Measurements from ENCODE around the gene PMPCA. TPM values are rescaled to one million over a fixed set of nuclear protein-coding genes. Genes with fewer than 3 reads are reported as not detected.

The PMPCA gene
- total RNA-seq, 1 experiment from 2014 or later, result 116 TPM

- Histone ChIP-seq H3K9me2 (ENCODE audit: insufficient read depth) (no peaks in the 10 kb centered on the region), H3K4me2 (ENCODE audit: low read length) (peak overlapping the region; percentile 88), H3K9ac (ENCODE audit: low read length) (peak overlapping the region; percentile 91), H3K27ac (ENCODE audit: low read depth, low read length) (peak overlapping the region; percentile 58), H3K36me3 (ENCODE audit: control insufficient read depth in 1 of 2, insufficient read depth in 2 of 2, low read length in 2 of 2) (no peaks in the 10 kb centered on the region), H3K27me3 (ENCODE audit: insufficient read depth, low read length) (no peaks in the 10 kb centered on the region), H3K4me3 (replicated peaks in 1 of 2; ENCODE audit: low read depth in 1 of 2, low read length in 2 of 2) (peak overlapping the region; percentile 65 to 81), H3K4me1 (ENCODE audit: control insufficient read depth in 1 of 2, insufficient read depth in 2 of 2, low read length in 2 of 2) (peaks cover 10 to 16% of the 10 kb centered on the region in 2 experiments), H2AFZ (ENCODE audit: low read depth, low read length, poor library complexity, severe bottlenecking) (no peak overlapping the region), H4K20me1 (ENCODE audit: insufficient read depth) (no peaks in the 10 kb centered on the region), H3K9me3 (ENCODE audit: control insufficient read depth in 1 of 2, insufficient read depth in 1 of 2, low read depth in 1 of 2, low read length in 2 of 2) (no peaks in the 10 kb centered on the region), H3K79me2 (ENCODE audit: insufficient read depth, low read length) (no peaks in the 10 kb centered on the region)
- DNase-seq (ENCODE audit: low read depth, low spot score) (no peak), ATAC-seq (no peak)
- ChIA-PET CTCF (interaction anchor here (0.6 to 2.4 kb wide), 16 partner anchors 9 to 331 kb away, joined by 3 to 15 read pairs (median 3); partner anchors contain the start of genes ENTR1 and PMPCA), POLR2A (interaction anchor here (0.6 to 1.7 kb wide), 4 partner anchors 8 to 39 kb away, joined by 3 to 8 read pairs (median 4); partner anchors contain the start of gene GPSM1), RAD21 (ENCODE audit: low non-redundant PET in 1 of 2, low total read pairs in 2 of 2, uncharacterized antibody in 2 of 2, unreplicated experiment in 2 of 2) (interaction anchor here (0.6 to 1.3 kb wide), 3 partner anchors 17 to 40 kb away, joined by 6 to 9 read pairs (median 6); no protein-coding TSS in a partner anchor)
- BruUV-seq (replicated peaks), result no TSS peak
- intact Hi-C loops (cut with micrococcal nuclease), result no loop called here
- TF ChIP-seq, protein P1, sequence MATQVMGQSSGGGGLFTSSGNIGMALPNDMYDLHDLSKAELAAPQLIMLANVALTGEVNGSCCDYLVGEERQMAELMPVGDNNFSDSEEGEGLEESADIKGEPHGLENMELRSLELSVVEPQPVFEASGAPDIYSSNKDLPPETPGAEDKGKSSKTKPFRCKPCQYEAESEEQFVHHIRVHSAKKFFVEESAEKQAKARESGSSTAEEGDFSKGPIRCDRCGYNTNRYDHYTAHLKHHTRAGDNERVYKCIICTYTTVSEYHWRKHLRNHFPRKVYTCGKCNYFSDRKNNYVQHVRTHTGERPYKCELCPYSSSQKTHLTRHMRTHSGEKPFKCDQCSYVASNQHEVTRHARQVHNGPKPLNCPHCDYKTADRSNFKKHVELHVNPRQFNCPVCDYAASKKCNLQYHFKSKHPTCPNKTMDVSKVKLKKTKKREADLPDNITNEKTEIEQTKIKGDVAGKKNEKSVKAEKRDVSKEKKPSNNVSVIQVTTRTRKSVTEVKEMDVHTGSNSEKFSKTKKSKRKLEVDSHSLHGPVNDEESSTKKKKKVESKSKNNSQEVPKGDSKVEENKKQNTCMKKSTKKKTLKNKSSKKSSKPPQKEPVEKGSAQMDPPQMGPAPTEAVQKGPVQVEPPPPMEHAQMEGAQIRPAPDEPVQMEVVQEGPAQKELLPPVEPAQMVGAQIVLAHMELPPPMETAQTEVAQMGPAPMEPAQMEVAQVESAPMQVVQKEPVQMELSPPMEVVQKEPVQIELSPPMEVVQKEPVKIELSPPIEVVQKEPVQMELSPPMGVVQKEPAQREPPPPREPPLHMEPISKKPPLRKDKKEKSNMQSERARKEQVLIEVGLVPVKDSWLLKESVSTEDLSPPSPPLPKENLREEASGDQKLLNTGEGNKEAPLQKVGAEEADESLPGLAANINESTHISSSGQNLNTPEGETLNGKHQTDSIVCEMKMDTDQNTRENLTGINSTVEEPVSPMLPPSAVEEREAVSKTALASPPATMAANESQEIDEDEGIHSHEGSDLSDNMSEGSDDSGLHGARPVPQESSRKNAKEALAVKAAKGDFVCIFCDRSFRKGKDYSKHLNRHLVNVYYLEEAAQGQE (IDR thresholded peaks at IDR 0.05; ENCODE audit: low read depth), result no peak
Observed at GRCh38 chr9:136362450-136362784, 48.0 kb upstream of the PMPCA start.

DNA sequence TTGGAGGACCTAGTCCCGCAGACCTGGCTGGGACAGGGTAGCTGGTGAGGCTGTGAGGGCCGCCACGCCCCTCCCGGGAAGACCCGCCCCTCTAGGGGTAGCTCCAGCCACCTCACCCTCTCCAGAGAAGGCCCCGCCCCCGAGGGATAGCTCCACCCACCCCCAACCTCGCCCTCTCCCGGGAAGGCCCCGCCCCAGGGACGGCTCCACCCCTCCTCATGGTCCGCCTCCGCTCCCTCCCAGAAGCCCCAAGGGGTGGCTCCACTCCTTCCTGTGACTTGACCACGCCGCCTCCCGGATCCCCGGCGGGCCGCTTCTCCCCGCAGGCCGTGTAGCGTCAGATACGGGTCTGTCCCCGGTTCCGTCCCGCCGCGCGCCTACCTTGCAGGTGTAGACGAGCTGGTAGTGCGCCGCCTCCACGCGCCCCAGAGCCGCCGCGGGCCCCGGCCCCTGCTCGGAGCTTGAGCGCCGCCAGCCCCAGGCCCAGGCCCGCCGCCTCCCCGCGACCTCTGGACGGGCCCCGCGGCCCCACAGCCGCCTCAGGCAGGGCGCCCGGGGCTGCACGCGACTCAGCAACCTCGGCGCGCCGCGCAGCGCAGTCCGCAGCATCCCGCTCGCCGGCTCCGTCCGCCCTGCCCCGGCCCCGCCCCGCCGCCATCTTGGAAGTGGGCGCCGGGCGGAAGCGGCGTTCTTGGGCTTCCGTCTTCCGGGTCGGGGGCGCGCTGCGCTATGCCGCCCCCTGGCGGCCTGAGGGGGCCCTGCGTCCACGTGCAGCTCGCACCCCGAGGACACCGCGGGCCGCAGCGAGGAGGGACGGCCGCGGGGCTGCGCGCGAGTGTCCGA is 47.1 kb upstream of the PMPCA start, which contains the start of gene DNLZ:
DNLZ (minus strand) TSS at position 639 of the 843 bp plus-strand sequence; CDS start at position 609, 30 bp downstream.
- Histone ChIP-seq H3K79me2 (ENCODE audit: insufficient read depth, low read length) (no peaks in the 10 kb centered on the region), H4K20me1 (ENCODE audit: insufficient read depth) (no peaks in the 10 kb centered on the region), H3K27me3 (ENCODE audit: insufficient read depth, low read length) (no peaks in the 10 kb centered on the region), H3K9me2 (ENCODE audit: insufficient read depth) (no peaks in the 10 kb centered on the region), H3K9ac (ENCODE audit: low read length) (peak within 1 kb of the TSS; percentile 91), H3K9me3 (ENCODE audit: control insufficient read depth in 1 of 2, insufficient read depth in 1 of 2, low read depth in 1 of 2, low read length in 2 of 2) (no peaks in the 10 kb centered on the region), H2AFZ (ENCODE audit: low read depth, low read length, poor library complexity, severe bottlenecking) (no peak within 1 kb of the TSS), H3K27ac (ENCODE audit: low read depth, low read length) (peak within 1 kb of the TSS; percentile 98), H3K4me2 (ENCODE audit: low read length) (peak within 1 kb of the TSS; percentile 88), H3K4me1 (ENCODE audit: control insufficient read depth in 1 of 2, insufficient read depth in 2 of 2, low read length in 2 of 2) (peaks cover 10 to 16% of the 10 kb centered on the region in 2 experiments), H3K4me3 (replicated peaks in 1 of 2; ENCODE audit: low read depth in 1 of 2, low read length in 2 of 2) (peak within 1 kb of the TSS; percentile 65 to 81), H3K36me3 (ENCODE audit: control insufficient read depth in 1 of 2, insufficient read depth in 2 of 2, low read length in 2 of 2) (no peaks in the 10 kb centered on the region)
- RAD21 ChIA-PET (ENCODE audit: low non-redundant PET in 1 of 2, low total read pairs in 2 of 2, uncharacterized antibody in 2 of 2, unreplicated experiment in 2 of 2), result interaction anchor here (0.6 to 1.3 kb wide), 3 partner anchors 17 to 39 kb away, joined by 6 to 9 read pairs (median 6); no protein-coding TSS in a partner anchor
- intact Hi-C loops (cut with micrococcal nuclease), result no loop called here
- DNase-seq (ENCODE audit: low read depth, low spot score), result peak; percentile 91
- POLR2A ChIA-PET, result interaction anchor here (0.9 to 1.7 kb wide), 3 partner anchors 9 to 38 kb away, joined by 3 to 8 read pairs (median 5); no protein-coding TSS in a partner anchor
- ATAC-seq, result peak; percentile 89
- BruUV-seq (replicated peaks), result no TSS peak
- CTCF ChIA-PET, result interaction anchor here (0.6 to 2.4 kb wide), 17 partner anchors 8 to 330 kb away, joined by 3 to 15 read pairs (median 3); partner anchors contain the start of genes ENTR1 and PMPCA
- TF ChIP-seq JUND (IDR thresholded peaks at IDR 0.05), result no peak
- peak; percentile 89 for TF ChIP-seq POLR2AphosphoS5 (IDR thresholded peaks at IDR 0.05; ENCODE audit: low read depth, low read length)
- TF ChIP-seq SP1 (IDR thresholded peaks at IDR 0.05; ENCODE audit: low read depth), result no peak
- no peak for TF ChIP-seq ZBTB33 (IDR thresholded peaks at IDR 0.05; ENCODE audit: extremely low read depth, insufficient replicate concordance, low read length)
- no peak for TF ChIP-seq SRF (IDR thresholded peaks at IDR 0.05; ENCODE audit: low read depth)
- TF ChIP-seq, protein P2, sequence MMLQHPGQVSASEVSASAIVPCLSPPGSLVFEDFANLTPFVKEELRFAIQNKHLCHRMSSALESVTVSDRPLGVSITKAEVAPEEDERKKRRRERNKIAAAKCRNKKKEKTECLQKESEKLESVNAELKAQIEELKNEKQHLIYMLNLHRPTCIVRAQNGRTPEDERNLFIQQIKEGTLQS (IDR thresholded peaks at IDR 0.05), result no peak
- no peak for TF ChIP-seq EZH2phosphoT487 (IDR thresholded peaks at IDR 0.05; ENCODE audit: borderline replicate concordance)
- TF ChIP-seq POLR2A (IDR thresholded peaks at IDR 0.05; ENCODE audit: borderline replicate concordance, extremely low read depth, insufficient read depth, insufficient read length), result peak; percentile 74
- peak; percentile 98 for TF ChIP-seq YY1 (IDR thresholded peaks at IDR 0.05; ENCODE audit: extremely low read depth, insufficient replicate concordance, low read depth, low read length)
- no peak for TF ChIP-seq RAD21 (IDR thresholded peaks at IDR 0.05; ENCODE audit: low read depth)
- TF ChIP-seq EGR1 (IDR thresholded peaks at IDR 0.05; ENCODE audit: low read depth), result no peak
